NCI-H1694 treated with DMSO at 0.1 percent for 48 hours (cell line): Measurements from ENCODE around the gene JDP2.
"Not testable (repeated sequence)": the region's sequence is repeated elsewhere in the genome, so short reads cannot be mapped to it uniquely, and the experiment has no call there.

Experiments
- DNase-seq: peaks from one replicate; lab custom pipeline; 2025; lab: John Stamatoyannopoulos, UW

The JDP2 gene

DNA sequence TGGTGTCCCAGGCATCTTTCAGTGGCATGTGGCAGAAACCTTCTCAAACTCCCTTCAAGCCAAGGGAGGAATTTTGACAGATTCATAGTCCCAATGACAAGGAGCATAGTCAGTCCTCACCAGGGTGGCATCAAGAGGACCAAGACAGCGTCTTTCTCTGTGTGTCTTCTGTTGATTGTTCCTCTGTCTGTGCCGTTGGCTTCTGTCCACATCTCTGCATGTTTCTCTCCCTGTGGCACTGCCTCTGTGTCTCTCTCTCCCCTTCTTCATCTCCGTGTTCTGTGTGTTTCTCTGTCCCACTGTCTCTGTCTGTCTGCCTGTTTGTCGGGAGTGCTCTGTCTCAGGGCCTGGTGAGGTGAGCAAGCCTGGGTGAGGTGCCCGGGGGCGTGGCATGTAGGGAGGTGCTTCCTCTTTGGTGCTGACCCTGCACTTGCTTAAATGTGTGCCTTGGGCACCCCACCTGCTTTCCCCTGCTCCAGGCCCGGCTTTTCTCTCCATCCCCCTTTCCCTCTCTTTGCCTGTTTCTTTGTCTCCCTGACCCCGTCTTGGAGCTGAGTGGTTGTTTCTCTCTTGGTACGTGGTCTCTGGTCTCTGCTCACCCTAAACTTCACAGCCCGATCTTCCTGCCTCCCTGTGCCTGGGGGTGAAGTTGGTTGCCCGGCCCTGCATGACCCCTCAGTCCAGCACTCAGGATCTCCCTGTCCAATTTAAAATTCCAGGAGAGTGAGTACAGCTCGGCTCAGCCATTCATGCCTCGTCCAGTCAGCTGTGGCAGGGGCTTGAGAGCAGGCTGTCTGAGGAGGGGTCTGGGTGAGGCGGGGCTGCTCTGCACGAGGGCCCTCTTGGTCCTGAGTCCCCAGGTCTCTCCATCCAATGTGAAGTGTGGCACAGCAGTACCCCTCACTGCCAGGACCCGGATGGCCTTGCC is 28.5 kb downstream of the JDP2 start:
- no peak for DNase-seq

DNA sequence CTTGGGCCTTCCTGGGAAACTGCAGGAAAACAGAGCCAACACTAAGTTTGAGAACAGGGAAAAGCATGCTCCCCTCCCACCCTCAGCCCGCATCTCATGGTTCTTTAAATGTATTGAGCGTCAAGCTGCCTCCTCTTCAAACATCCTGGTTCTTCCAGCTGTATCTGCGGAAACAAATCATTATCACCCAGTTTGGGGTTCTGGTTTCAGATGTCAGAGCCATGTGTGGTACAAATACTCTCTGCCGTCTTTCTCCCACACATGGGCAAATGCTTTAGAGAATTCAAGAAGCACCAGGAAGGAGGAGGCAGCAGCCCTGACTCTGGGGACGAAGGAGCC is 29.1 kb downstream of the JDP2 start:
- DNase-seq: no peak

DNA sequence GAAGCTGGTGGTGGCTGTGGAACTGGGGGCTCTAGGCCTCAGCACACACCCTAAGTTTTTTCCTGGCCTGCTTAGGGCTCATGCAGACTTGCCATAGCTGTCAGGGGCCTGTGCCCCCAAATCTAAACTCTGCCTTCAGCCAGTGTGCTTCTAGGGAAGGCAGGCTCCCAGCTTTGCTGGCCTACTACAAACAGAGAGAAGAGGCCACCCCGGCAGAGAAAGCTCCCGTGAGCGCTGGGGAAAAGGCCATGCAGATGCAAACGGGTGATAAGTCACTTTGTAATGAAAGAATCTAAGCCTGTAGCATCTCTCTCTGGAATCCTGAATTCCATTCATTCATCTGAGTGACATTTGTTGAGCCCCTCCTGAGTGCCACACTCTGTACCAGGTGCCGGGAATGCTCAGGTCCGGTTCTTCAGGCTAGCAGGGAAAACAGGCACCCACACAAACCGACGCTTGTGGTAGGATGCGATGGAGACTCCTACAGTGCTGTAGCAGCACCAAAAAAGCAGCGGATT is 29.9 kb downstream of the JDP2 start:
- no peak for DNase-seq

GRCh38 chr14:75458305-75458704 is 30.5 kb downstream of the JDP2 start:
- no peak for DNase-seq

DNA sequence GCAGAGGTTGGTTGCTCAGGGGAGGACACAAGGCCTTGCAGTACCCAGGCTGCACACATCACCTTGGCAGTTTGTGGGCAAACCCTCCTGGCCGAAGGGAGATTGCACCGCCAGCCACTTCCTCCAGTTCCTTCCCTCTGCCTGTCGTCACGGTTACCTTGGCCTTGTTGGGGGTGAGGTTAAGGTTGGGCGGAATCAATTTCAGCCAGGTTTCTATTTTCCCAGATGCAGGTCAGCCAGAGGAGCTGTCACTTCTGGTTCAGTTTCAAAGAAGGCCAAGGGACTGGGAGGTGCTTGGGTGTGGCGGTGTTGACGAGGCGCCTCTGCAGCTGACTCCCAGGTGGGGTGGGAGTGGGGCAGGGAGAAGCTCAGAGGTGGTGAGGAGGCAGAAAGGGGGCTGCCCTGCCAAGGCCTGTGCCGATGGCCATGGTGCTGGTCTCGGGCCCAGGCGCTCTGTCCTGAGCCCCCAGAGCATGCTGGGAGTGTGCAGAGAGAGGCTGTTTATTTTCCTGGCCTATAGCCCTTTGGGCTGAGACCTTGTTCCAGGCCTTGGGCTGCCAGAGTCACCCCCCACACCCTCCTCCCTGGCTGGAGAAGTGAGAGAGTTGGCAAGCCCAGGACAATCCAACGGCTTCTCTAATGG is 31.4 kb downstream of the JDP2 start:
- no peak for DNase-seq

DNA sequence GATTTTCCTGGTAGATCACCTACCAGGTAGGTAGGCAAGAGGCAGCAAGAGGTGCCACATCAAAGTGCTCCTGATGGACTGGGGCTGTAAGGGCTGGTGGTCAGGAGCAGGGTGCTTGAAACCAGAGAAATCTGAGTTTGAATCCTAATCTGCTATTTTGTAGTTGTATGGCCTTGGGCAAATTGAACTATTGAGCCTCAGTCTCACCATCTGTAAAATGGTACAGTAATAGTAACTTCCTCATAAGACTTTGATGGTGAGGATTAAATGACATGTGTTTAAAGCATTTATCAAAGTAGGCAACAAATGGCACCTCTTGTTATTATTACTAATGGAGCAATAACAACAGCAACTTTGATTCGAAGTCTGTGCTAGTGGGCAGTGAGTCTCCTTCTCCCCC is 32.0 kb downstream of the JDP2 start:
- no peak for DNase-seq

DNA sequence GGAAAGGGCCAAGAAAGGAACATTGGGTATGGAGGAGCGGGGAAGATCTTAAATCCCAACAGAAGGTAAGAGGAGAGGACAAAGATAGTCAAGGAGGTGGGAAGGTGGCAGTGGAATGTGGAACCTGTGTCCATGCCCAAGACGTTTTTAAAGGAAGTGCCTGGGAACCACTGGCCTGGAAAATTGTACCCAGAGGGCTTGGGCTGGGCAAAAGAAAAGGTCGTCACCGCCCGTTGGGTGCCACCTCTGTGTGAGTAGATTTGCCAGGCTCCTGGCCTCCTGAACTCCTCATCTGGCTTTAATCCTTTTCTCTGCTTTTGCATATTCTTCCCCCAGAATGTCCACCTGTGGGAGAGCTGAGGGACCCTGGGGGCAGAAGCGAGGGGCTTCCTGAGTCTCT is 32.6 kb downstream of the JDP2 start:
- DNase-seq: no peak

GRCh38 chr14:75461303-75461702 is 33.5 kb downstream of the JDP2 start:
- no peak for DNase-seq

DNA sequence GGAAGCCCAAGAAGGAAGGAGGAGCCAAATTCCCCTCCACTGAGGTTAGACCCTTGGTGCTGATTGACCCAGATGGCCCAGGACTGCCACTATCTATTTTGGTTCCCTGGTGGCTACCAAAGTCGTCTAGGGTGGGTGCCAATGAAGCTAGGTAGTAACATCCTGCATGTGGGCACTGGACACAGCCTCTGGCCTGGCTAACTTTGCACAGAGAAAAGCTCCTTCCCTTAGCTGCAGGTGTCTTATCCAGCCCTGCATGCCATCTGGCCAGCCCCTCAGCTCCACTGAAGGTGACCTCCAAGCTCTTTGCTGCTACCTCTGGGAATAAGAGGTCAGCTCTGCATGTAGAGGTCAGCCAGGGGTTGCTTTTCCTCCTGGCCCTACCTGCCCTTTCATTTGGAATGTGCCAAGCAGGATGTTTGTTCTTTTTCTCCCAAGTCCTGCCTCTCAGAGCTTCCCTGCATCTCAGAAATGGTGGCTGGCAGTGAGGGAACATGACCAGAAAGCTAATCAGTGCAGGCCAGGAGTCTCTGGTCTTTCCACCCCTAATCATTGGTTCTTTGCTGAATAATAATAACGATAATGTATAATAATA is 34.0 kb downstream of the JDP2 start:
- no peak for DNase-seq

DNA sequence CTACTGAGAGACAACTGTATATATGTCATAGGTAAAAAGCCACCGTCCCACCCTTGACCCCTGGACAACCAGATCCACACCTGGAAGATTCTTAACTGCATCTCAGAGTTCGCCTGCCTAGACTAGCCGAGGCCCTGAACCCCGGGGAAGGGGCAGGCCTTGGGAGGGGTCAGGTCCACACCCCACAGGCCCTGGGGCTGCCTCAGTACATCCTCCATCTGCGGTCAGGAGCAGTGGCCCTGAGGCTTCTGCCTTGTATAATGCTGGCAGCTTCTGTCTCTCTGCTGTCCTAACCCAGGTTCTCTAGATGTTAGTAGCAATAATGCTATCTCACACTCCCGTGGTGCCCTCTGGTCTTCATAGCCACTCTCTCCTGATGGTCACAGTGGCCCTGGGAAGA is 36.8 kb downstream of the JDP2 start:
- DNase-seq: no peak

DNA sequence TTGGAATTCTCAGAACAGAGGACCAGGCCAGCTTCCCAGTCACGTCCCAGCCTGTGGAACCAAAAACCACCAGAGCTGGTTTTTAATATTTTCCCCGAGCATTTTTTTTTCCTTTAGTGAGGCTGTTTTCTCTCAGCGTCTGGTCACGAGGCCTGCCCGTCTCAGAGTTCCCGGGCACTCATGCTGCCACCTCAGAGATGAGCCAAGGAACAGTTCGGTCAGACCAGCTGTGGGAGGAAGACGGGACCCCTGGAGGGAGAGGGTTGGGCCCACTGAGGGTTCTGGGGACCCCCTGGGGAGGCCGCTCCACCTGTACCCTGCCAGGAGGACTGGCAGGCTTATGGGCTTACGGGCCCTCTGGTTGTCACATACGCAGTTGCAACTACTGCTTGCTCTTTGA is 39.9 kb downstream of the JDP2 start:
- DNase-seq: no peak

- no peak for DNase-seq
Observed at GRCh38 chr14:75469164-75469563, 41.3 kb downstream of the JDP2 start.

GRCh38 chr14:75469606-75470237 is 41.9 kb downstream of the JDP2 start:
- no peak for DNase-seq

- DNase-seq: no peak
Observed at GRCh38 chr14:75470238-75470797, 42.5 kb downstream of the JDP2 start.

DNA sequence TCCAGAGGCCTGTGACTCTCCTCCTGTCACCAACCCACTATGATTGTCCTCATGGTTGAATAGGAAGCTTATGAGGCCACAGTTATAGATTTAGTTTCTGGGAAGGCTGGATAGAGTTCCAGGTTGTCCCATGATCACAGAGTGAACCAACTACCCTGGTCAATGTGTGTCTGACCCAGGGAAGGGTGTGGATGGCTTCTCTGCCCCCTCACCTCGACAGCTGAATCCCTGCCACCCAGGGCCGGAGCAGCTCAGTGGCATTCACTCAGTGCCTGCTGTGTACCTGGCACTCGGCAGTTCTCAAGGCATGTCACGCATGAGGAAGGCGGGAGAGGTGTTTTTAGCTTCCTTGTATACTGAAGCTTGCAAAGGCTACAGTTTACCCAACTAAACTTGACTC is 43.2 kb downstream of the JDP2 start:
- DNase-seq: no peak

DNA sequence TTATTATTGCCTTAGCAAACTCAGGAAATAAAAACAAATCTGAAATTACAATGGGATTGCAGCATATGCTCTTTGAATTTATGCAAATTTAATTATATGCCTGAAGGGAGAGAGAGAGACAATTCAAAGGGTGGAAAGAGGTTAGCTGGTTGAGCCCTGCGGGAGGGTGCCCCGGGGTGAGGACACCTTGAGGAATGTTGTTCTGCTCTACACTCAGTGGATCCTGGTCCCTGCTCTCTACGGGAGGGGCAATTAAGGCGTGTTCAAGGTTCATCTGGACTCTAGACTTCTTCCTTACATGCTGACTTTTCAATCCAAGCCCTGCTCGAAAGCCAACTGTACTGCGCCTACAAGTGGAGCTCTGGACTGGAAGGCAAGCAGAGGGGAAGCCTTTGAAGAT is 46.3 kb downstream of the JDP2 start:
- DNase-seq: not testable (repeated sequence)

DNA sequence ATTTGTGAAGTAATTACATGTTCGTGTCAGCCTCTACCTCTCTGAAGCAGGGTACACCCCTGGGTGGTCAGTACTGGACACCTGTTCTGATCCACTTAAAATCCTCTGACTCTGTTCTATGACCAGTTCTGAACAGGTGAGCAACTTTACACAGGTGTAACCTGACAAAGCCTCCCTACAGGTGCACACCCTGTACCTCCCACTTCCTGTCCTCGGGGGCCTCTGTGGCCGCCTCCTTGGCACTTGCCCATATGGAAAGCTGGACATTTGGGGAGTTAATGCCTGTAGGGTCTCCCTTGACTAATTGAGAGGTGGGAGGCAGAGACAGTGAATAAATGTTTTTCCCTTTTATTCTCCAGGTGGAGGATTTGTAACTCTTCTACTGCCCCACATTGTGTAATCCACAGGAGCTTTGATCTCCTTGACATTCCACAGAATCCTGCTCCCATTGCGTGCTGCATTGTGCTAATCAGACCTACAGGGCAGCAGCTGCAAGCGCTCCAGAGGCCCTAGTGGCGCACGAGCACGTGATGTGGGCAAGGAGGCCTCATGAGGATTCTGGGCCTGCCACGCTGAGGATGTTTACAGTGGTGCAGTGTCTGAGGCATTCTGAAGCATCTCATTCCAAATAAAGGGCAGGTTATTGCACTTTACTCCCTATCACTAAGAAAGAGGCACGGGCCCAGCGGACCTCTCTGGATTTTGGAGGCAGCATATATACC is 48.6 kb downstream of the JDP2 start:
- DNase-seq: no peak

GRCh38 chr14:75477881-75478280 is 50.1 kb downstream of the JDP2 start:
- DNase-seq: no peak

DNA sequence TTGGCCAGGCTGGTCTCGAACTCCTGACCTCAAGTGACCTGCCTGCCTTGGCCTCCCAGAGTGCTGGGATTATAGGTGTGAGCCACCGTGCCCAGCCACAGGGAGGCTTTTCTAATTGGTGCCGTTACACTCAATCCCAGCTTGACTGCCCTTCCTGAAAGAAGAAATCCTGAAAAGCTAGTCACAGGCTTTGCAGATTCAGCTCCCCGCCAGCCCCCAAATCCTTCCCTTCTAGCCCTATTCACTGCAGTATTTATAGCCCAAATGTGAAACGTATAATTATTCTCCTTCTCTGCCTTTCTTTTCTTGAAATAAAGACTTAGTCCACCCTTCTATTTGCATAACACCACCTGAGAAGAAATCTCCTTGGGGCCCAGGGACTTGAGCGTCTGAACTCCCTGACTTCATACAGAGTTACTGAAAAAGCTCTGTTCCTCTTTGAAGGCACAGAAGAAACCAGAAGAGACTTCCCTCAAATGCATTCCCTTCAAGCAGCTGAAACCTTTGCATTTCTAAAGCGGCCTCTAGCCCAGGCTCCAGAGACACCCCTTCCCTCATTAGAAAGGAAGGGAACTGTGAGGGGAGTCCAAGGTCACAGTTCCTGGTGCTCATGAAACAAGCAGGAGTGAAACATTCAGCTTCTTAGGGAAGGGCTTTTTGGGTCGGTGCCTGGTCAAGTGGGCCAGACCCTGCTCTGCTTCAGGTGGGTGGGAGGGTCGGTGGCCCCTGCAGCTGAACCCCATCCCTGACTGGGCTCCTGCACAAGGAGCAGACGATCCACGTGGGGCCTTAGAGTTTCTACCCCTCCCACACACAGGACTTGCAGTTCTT is 52.2 kb downstream of the JDP2 start:
- no peak for DNase-seq

DNA sequence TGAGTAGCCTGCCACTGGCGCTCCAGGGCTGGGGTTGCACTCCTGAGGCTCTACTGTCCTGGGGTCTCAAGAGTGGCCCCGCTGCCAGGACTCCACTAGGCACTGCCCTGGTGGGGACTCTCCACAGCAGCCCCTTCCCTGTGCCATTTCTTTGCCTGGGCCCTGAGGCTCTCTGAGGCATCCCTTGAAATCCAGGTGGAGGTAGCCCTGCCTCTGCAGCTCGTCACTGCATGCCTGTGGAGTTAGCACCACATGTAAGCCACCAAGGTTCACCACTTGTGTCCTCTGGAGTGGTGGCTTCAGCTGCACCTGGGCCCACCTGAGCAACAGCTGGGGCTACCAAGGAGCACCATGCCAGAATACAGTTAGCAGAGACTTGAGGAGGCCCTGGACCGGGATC is 54.5 kb downstream of the JDP2 start:
- DNase-seq: no peak
